ENCODE measurements around the gene WBP1L. TPM values are rescaled to one million over a fixed set of nuclear protein-coding genes. Genes with fewer than 3 reads are reported as not detected.
"Not testable (repeated sequence)": the region's sequence is repeated elsewhere in the genome, so short reads cannot be mapped to it uniquely, and the experiment has no call there.

Gene WBP1L
- total RNA-seq = 100 to 1,000 TPM in 3 of 4 donors, 10 to 100 TPM in 1; 89.4 to 191 (median 158) TPM

DNA sequence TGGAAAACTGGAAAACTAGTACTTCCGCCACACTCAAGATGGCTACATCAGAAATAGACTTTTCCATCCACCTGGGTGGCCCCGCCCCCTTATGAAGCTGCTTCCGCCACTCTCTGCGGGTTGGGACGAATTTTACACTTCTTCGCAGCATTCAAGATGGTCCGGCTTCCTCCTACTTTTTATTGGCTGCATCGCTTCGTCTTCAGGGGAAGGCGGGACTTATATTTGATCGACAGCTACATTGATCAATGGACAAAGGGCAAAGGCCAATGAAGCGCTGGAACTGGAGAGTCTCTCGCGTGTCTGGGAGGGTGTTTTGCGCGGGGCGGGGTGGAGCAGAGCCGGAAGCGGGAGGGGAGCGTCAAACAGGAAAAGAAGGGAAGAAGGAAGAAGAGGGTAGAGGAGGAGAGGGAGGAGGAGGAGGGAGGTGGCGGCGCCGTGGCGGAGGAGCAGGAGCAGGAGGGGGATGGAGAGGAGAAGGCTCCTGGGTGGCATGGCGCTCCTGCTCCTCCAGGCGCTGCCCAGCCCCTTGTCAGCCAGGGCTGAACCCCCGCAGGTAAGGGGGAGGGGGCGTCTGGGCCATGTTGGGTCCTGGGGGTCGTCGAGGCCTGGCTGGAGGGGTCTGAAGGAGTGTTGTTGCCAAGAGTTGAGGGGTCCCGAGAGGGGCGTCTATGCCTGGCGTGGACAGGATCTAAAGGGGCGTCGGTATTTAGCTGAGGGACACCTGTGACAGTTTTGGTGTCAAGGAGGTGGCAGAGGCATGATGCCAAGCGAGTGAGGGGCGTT lies at the start of gene WBP1L:
Gene WBP1L (plus strand): TSS at position 361 of the 786 bp plus-strand sequence. CDS start 106 bp downstream, at position 467.
- 0 to 1% methylated on average over 37 of the region's 37 CpGs for WGBS, 2 donors

DNA sequence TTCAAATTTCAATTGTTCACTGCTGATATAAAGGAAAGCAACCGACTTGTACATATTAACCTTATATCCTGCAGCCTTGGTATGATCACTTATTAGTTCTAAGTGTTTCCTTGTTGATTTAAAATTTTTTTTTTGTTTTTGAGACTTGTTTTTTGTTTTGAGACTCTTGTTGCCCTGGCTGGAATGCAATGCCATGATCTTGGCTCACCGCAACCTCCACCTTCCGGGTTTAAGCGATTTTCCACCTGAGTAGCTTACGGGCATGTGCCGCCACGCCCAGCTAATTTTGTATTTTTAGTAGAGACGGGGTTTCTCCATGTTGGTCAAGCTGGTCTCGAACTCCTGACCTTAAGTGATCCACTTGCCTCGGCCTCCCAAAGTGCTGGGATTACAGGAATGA lies 48.3 kb upstream of the WBP1L start:
- H3K4me1 ChIP-seq; H3K27me3 ChIP-seq; H3K27ac ChIP-seq; H3K4me3 ChIP-seq; H3K9me3 ChIP-seq; DNase-seq (ENCODE audit: low spot score in 2 of 2): not testable (repeated sequence)
- peaks cover 0 to 72% (median 0%) of the 10 kb centered on the region in 3 donors for H3K36me3 ChIP-seq
- WGBS, 2 donors = 95% methylated on average over 10 of the region's 10 CpGs

More for the DNA sequence above, at the start of gene WBP1L:
- TF ChIP-seq EP300 (IDR thresholded peaks at IDR 0.05) (peak; percentile 61 to 100), POLR2A (IDR thresholded peaks at IDR 0.05) (peak; percentile 64 to 91)
- TF ChIP-seq, protein P1, sequence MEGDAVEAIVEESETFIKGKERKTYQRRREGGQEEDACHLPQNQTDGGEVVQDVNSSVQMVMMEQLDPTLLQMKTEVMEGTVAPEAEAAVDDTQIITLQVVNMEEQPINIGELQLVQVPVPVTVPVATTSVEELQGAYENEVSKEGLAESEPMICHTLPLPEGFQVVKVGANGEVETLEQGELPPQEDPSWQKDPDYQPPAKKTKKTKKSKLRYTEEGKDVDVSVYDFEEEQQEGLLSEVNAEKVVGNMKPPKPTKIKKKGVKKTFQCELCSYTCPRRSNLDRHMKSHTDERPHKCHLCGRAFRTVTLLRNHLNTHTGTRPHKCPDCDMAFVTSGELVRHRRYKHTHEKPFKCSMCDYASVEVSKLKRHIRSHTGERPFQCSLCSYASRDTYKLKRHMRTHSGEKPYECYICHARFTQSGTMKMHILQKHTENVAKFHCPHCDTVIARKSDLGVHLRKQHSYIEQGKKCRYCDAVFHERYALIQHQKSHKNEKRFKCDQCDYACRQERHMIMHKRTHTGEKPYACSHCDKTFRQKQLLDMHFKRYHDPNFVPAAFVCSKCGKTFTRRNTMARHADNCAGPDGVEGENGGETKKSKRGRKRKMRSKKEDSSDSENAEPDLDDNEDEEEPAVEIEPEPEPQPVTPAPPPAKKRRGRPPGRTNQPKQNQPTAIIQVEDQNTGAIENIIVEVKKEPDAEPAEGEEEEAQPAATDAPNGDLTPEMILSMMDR (IDR thresholded peaks at IDR 0.05) = peak in 1 of 5 experiments; percentile 14
- peak within 1 kb of the TSS; percentile 58 to 99 (median 88) for H3K4me3 ChIP-seq
- DNase-seq (ENCODE audit: low spot score in 2 of 2) = peak; percentile 90 to 99
- H3K27ac ChIP-seq = peak within 1 kb of the TSS; percentile 81 to 98 (median 88)
- H3K4me1 ChIP-seq = peaks cover 0 to 47% (median 12%) of the 10 kb centered on the region in 4 donors
- no peaks in the 10 kb centered on the region for H3K36me3 ChIP-seq
- H3K27me3 ChIP-seq = no peaks in the 10 kb centered on the region
- no peaks in the 10 kb centered on the region for H3K9me3 ChIP-seq

DNA sequence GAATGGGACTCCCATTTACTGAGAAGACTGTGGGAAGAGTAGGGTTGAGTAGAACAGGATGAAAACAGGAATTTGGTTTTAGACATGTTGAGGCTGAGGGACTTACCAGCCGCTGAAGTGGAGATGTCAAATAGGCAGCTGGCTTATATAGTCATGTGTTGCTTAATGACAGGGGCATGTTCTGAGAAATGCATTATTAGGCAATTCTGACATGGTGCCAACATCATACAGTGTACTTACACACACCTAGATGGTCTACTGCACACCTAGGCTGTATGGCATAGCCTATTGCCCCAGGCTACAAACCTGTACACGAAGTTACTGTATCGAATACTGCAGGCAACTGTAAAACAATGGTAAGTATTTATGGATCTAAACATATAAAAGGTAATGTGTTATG lies 47.0 kb upstream of the WBP1L start:
- Histone ChIP-seq H3K4me1 (peaks cover 0 to 9% (median 0%) of the 10 kb centered on the region in 4 donors), H3K27ac (no peak overlapping the region), H3K4me3 (no peak overlapping the region), H3K27me3 (no peaks in the 10 kb centered on the region), H3K9me3 (no peaks in the 10 kb centered on the region), H3K36me3 (peaks cover 0 to 69% (median 0%) of the 10 kb centered on the region in 3 donors)
- WGBS, 2 donors = 94% methylated on average over 3 of the region's 3 CpGs
- TF ChIP-seq, protein P1 (IDR thresholded peaks at IDR 0.05) = no peak
- no peak for TF ChIP-seq EP300 (IDR thresholded peaks at IDR 0.05)
- TF ChIP-seq POLR2A (IDR thresholded peaks at IDR 0.05) = no peak
- DNase-seq (ENCODE audit: low spot score in 2 of 2) = no peak

DNA sequence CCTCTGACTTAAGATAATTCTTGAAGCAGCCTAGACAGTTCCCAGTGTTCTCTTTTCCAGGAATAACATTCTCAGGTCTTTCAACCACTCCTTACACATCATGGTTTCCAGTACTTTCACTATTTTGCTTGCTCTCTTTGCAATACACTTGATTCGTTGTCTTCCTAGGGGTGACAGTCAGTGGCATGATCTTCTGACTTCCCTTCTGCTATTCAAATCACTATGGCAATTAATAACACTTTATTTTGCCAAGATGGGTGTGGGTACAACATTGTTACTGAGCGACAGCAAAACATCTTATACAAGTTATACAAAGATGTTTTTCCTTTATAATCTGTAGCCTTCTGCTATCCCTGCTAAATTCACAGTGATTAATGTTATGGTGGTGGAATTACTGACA lies 44.9 kb upstream of the WBP1L start:
- H3K4me1 ChIP-seq = peaks cover 0 to 9% (median 0%) of the 10 kb centered on the region in 4 donors

DNA sequence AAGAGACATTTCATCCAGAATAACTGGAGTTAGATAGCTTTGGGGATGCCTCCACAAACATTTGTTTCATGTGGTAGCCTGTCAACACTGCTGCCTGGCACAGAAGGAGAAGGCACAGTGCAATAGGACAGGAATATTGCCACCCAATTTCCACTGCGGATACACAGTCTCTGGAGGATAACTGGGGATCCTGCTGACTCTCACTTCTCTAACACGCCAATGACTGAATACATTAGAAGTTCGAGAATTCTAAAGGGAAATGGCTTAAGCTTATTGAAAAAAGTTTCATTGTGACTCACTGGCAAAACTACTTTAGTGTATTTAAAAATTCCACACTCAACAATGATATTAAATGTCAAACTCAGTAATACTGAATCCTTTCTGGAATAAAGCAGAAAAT lies 42.5 kb upstream of the WBP1L start:
- Histone ChIP-seq H3K4me3 (no peak overlapping the region), H3K27me3 (no peaks in the 10 kb centered on the region), H3K27ac (no peak overlapping the region), H3K9me3 (no peaks in the 10 kb centered on the region), H3K4me1 (peaks cover 0 to 28% (median 0%) of the 10 kb centered on the region in 4 donors), H3K36me3 (peaks cover 0 to 37% (median 0%) of the 10 kb centered on the region in 3 donors)
- 46 to 49% methylated on average over 3 of the region's 3 CpGs for WGBS, 2 donors
- no peak for DNase-seq (ENCODE audit: low spot score in 2 of 2)
- TF ChIP-seq, protein P1 (IDR thresholded peaks at IDR 0.05) = no peak
- TF ChIP-seq EP300 (IDR thresholded peaks at IDR 0.05) (no peak), POLR2A (IDR thresholded peaks at IDR 0.05) (no peak)

More for the DNA sequence above, 44.9 kb upstream of the WBP1L start:
- DNase-seq (ENCODE audit: low spot score in 2 of 2) = no peak
- no peak for TF ChIP-seq EP300 (IDR thresholded peaks at IDR 0.05)
- TF ChIP-seq, protein P1 (IDR thresholded peaks at IDR 0.05) = no peak
- no peak for TF ChIP-seq POLR2A (IDR thresholded peaks at IDR 0.05)
- Histone ChIP-seq H3K9me3 (no peaks in the 10 kb centered on the region), H3K36me3 (peaks cover 0 to 53% (median 0%) of the 10 kb centered on the region in 3 donors), H3K27ac (no peak overlapping the region), H3K27me3 (no peaks in the 10 kb centered on the region), H3K4me3 (no peak overlapping the region)
- 53 to 60% methylated on average over 2 of the region's 2 CpGs for WGBS, 2 donors

Measured in tibial nerve (tissue), 4 donors.